IPS-NIHi11 (cell line): ENCODE measurements around the gene CFAP61.
"Not testable (repeated sequence)": the region's sequence is repeated elsewhere in the genome, so short reads cannot be mapped to it uniquely, and the experiment has no call there.

Experiments
- DNase-seq: peaks from one replicate; pipeline ENCODE4 v3.0.0; 2012; ENCODE audit warnings: mixed read lengths, low spot score

CFAP61 gene

GRCh38 chr20:20095114-20095872 is 43.0 kb downstream of the CFAP61 start:
- DNase-seq = no peak

GRCh38 chr20:20096421-20096820 is 44.1 kb downstream of the CFAP61 start:
- no peak for DNase-seq

- DNase-seq = no peak
Measured at GRCh38 chr20:20100881-20101280, 48.5 kb downstream of the CFAP61 start.

- no peak for DNase-seq
Measured at GRCh38 chr20:20102163-20102562, 49.8 kb downstream of the CFAP61 start.

- DNase-seq = no peak
Measured at GRCh38 chr20:20102716-20103258, 50.5 kb downstream of the CFAP61 start.

- no peak for DNase-seq
Measured at GRCh38 chr20:20103486-20103885, 51.2 kb downstream of the CFAP61 start.

- not testable (repeated sequence) for DNase-seq
Measured at GRCh38 chr20:20123187-20123586, 70.9 kb downstream of the CFAP61 start.

GRCh38 chr20:20130399-20130798 is 78.1 kb downstream of the CFAP61 start:
- no peak for DNase-seq

- no peak for DNase-seq
Measured at GRCh38 chr20:20134941-20135575, 82.7 kb downstream of the CFAP61 start.

GRCh38 chr20:20136313-20136712 is 84.0 kb downstream of the CFAP61 start:
- DNase-seq = no peak

GRCh38 chr20:20137851-20138250 is 85.5 kb downstream of the CFAP61 start:
- DNase-seq = no peak

GRCh38 chr20:20138301-20139064 is 86.2 kb downstream of the CFAP61 start:
- DNase-seq = no peak

GRCh38 chr20:20139403-20139802 is 87.1 kb downstream of the CFAP61 start:
- no peak for DNase-seq

GRCh38 chr20:20143165-20143564 is 90.8 kb downstream of the CFAP61 start:
- no peak for DNase-seq

- DNase-seq = no peak
Measured at GRCh38 chr20:20143646-20144045, 91.3 kb downstream of the CFAP61 start.

- DNase-seq = no peak
Measured at GRCh38 chr20:20148779-20149178, 96.4 kb downstream of the CFAP61 start.

GRCh38 chr20:20150241-20150640 is 97.9 kb downstream of the CFAP61 start:
- DNase-seq = no peak

GRCh38 chr20:20160520-20160919 is 108.2 kb downstream of the CFAP61 start:
- DNase-seq = no peak

GRCh38 chr20:20161611-20162010 is 109.3 kb downstream of the CFAP61 start:
- DNase-seq = peak; percentile 26

- no peak for DNase-seq
Measured at GRCh38 chr20:20167698-20168097, 115.4 kb downstream of the CFAP61 start.

- no peak for DNase-seq
Measured at GRCh38 chr20:20173254-20173653, 120.9 kb downstream of the CFAP61 start.

GRCh38 chr20:20174089-20174835 is 121.9 kb downstream of the CFAP61 start:
- DNase-seq = no peak
